Measurements from ENCODE around the gene FAM83F. TPM values are rescaled to one million over a fixed set of nuclear protein-coding genes. Genes with fewer than 3 reads are reported as not detected.

FAM83F gene
- polyA plus RNA-seq, 10 donors: 0.08 to 1.0 (median 0.15) TPM

- DNase-seq: no peak
Observed at GRCh38 chr22:39962071-39962470, 32.7 kb upstream of the FAM83F start.

GRCh38 chr22:39965748-39966147 is 29.0 kb upstream of the FAM83F start:
- no peak for DNase-seq

GRCh38 chr22:39966470-39966869 is 28.3 kb upstream of the FAM83F start:
- no peak for DNase-seq

GRCh38 chr22:39967103-39967829 is 27.5 kb upstream of the FAM83F start:
- no peak for DNase-seq

GRCh38 chr22:39967996-39968972 is 26.5 kb upstream of the FAM83F start:
- DNase-seq: peak in 1 of 3 donors; percentile 24

GRCh38 chr22:39970742-39971141 is 24.0 kb upstream of the FAM83F start:
- no peak for DNase-seq

- no peak for DNase-seq
Observed at GRCh38 chr22:39972641-39973040, 22.1 kb upstream of the FAM83F start.

- DNase-seq: no peak
Observed at GRCh38 chr22:39973656-39974055, 21.1 kb upstream of the FAM83F start.

- no peak for DNase-seq
Observed at GRCh38 chr22:39974065-39974464, 20.7 kb upstream of the FAM83F start.

- no peak for DNase-seq
Observed at GRCh38 chr22:39979048-39979447, 15.7 kb upstream of the FAM83F start.

GRCh38 chr22:39979458-39979857 is 15.3 kb upstream of the FAM83F start:
- DNase-seq: no peak

GRCh38 chr22:39980596-39980995 is 14.2 kb upstream of the FAM83F start:
- DNase-seq: no peak

- DNase-seq: no peak
Observed at GRCh38 chr22:39983346-39983745, 11.4 kb upstream of the FAM83F start.

- no peak for DNase-seq
Observed at GRCh38 chr22:39984006-39984405, 10.7 kb upstream of the FAM83F start.

- no peak for DNase-seq
Observed at GRCh38 chr22:39984746-39985145, 10.0 kb upstream of the FAM83F start.

GRCh38 chr22:39985383-39986035 is 9.2 kb upstream of the FAM83F start:
- no peak for DNase-seq

GRCh38 chr22:39988386-39989114 is 6.2 kb upstream of the FAM83F start:
- DNase-seq: no peak

GRCh38 chr22:39989633-39990032 is 5.1 kb upstream of the FAM83F start:
- no peak for DNase-seq

GRCh38 chr22:39990686-39991085 is 4.1 kb upstream of the FAM83F start:
- no peak for DNase-seq

- no peak for DNase-seq
Observed at GRCh38 chr22:39991159-39991860, 3.4 kb upstream of the FAM83F start.

Data from muscle of back (tissue), 11 donors.